HG02943 (cell line): ENCODE measurements around the gene FOSB.

ENCODE experiments used
- ATAC-seq: cut with Tn5 transposase; IDR thresholded peaks from one replicate; pipeline ENCODE4 v1.9.1; 2021; ENCODE audit warnings: mild to moderate bottlenecking, low read depth, moderate library complexity; ENCODE audit not compliant: unreplicated experiment

Gene FOSB

DNA sequence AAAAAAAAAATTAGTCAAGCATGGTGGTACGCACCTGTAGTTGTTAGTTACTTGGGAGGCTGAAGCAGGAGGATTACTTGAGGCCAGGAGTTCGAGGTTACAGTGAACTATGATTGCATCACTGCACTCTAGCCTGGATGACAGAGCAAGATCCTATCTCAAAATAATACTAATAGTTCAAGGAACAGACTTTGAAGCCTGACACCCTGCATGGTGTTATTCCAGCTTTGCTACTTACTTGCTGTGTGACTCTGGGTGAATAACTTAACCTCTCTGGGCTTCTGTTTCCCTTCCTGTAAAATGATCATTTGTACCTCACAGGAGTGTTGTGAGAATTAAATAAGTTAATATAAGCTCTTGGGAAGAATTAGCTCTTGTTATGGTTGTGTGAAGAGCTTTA, 3.5 kb upstream of the FOSB start:
- no peak for ATAC-seq

DNA sequence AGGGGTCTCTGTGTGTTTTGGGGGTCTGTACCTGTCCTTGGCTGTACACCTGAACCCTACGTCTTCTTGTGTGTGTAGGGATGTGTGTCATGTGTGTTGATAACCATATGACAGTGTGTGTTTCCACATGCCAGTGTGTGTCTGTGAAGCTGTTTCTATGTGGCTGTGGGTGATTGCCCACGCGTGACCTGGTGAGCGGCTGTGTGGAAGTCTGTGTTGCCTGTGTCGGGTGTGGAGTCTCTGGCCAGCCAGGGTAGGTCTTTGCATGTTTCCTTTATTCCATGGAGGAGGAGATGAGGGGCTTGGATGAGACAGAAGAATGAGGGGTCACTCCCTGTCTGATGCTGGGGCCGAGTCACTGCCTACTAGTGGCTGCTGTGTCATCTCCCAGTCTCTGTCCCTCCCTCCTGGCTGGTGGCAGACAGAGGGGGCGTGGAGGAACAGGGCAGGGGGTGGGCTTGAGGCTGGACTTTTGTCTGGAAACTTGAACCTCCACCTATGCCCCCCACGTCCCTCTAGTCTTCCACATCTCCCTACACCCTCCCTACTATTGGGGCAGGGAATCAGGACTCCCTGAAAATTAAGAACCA, 2.8 kb upstream of the FOSB start:
- ATAC-seq: no peak

DNA sequence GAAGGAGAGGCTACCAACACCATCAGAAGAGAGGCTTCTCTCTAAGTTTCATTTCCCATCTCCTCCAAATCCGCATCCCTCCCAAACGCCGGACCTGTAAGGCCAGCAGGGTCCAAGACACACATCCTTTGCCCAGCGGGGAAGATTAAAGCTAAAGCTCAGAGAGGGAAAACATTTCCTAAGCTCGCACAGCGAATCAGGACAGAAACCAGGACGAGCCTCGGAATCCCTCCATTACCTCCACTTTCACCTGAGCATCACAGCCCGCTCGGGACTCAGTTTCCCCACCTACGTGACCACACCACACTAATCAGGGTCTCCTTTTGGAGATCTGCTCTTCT, 711 bp upstream of the FOSB start:
- no peak for ATAC-seq

DNA sequence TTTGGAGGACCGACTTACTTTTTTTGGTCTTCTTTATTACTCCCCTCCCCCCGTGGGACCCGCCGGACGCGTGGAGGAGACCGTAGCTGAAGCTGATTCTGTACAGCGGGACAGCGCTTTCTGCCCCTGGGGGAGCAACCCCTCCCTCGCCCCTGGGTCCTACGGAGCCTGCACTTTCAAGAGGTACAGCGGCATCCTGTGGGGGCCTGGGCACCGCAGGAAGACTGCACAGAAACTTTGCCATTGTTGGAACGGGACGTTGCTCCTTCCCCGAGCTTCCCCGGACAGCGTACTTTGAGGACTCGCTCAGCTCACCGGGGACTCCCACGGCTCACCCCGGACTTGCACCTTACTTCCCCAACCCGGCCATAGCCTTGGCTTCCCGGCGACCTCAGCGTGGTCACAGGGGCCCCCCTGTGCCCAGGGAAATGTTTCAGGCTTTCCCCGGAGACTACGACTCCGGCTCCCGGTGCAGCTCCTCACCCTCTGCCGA, 409 bp downstream of the FOSB start:
- peak; percentile 1 for ATAC-seq

DNA sequence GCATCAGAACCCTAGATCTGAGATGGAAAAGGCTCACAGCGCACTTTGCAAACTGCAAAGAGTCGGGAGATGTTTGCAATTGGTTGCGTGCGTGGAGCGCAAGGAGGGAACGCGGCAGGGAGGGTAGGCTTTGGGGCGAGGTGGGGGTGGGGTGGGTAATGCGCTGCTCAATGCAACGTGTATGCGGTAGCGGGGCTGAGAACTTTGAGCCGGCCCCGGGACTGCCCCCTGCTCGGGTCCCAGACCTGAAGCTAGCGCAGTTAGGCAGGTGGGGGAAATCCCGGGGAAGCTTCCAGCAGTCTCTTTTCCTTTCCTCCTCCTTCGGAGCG, 971 bp downstream of the FOSB start:
- ATAC-seq: peak; percentile 16

DNA sequence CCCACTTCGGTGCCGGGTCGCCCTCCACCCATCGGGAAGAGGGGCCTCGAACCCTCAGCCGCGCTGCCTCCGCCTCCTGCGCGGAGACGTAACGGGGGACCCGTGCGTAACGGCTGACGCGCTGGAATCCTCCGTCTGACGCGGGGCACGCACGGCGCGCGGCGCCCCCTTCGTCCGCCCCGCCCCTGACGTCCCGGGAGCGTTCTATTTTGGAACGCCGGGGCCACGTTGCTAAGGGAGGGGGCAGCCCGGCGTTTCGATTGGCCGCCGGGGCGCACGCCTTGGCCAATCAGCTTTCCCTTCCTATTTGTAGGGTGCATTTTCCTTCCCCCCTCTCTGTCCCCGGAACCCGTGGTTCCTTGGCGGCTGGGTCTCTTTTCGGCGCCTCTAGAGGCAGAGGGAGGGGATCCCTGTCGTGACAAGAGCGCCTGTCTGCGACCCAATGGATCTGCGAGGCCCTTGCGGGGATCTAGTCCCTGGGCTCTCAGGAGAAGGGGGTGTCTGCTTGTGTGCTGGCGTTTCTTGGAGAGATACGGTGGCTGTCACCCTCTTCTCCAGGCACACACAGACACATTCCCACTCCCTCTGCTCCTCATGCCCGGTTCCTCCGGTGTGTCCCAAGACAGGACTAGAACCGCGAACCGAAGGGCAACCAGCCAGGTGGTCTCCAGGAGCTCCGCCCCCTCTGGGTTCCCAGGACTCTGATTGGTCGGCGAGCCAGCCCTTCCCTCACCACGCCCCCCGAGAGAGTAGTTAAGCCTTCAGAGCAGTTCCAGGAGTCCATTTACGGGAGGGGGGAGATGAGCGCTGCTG, 1.5 kb downstream of the FOSB start:
- ATAC-seq: peak; percentile 53

DNA sequence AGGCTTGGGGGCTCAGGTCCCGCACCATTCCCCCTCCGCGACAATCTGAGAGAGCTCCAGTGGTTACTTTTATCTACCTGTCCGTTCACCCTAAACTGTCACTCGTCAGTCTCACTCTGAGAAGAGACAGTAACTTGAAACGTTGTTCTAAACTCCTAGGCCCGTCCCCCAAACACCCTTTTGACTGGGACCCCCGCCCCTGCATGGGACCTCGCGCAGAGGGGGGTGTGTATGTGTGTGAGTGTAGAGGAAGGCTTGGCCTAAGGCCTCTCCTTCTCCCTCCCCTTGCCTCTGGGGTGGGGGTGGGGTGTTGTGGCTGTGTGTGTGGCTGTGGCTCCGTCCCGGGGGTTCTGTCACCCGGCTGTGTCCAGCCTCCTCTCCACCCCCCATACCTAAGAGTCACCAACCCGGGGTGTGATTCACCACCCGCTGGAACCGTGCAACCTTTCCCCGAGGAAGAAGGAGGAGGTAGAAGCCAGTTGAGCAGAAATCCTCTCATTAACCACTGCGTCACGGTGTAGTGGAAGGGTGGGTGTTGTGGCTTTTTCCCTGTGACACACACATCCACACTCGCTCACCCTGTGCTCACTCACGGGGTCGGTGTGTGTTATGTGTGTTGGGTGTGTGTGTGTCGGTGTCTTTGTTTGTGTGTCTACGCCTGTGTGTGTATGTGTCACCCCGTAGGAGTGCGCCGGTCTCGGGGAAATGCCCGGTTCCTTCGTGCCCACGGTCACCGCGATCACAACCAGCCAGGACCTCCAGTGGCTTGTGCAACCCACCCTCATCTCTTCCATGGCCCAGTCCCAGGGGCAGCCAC, 2.4 kb downstream of the FOSB start:
- ATAC-seq: no peak

DNA sequence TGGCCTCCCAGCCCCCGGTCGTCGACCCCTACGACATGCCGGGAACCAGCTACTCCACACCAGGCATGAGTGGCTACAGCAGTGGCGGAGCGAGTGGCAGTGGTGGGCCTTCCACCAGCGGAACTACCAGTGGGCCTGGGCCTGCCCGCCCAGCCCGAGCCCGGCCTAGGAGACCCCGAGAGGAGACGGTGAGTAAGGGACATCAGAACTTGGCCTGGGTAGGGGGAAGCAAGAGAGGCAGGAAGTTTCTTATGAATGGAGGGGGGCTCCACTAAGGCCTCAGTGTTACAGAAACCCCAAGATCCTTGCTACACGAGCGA, 2.9 kb downstream of the FOSB start:
- no peak for ATAC-seq

DNA sequence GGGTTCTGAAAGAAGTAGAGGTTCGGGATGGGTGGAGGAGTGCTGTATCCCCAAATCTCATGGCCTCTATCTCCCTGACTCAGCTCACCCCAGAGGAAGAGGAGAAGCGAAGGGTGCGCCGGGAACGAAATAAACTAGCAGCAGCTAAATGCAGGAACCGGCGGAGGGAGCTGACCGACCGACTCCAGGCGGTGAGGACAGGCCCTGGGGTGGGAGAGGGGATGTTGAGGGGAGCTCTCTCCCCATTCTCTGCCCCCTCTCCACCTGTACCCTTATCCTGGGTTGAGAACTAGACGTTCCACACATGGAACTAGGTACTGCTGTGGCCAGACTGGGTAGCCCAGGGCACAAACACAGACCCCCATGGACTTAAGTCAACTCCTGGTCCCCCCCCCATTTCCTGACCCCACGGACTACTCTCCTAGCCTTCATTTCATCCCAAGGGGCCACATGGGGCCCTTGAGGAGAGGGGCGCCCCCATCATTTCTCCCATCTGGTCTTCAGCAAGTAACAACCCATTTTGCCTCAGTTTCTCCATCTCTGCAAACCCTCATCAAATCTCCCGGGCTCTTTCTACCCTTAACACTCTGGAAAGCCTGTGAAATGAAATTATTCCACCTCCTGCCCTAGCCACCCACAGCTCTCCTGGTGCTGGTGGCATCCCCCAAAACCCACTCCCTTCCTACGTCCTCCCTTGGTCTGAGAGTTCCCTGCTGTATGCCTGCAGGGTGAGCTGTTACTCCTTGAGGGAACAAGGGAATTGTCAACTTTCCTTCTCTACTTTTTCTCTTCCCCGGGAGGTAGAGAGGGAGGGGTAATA, 3.5 kb downstream of the FOSB start:
- no peak for ATAC-seq

DNA sequence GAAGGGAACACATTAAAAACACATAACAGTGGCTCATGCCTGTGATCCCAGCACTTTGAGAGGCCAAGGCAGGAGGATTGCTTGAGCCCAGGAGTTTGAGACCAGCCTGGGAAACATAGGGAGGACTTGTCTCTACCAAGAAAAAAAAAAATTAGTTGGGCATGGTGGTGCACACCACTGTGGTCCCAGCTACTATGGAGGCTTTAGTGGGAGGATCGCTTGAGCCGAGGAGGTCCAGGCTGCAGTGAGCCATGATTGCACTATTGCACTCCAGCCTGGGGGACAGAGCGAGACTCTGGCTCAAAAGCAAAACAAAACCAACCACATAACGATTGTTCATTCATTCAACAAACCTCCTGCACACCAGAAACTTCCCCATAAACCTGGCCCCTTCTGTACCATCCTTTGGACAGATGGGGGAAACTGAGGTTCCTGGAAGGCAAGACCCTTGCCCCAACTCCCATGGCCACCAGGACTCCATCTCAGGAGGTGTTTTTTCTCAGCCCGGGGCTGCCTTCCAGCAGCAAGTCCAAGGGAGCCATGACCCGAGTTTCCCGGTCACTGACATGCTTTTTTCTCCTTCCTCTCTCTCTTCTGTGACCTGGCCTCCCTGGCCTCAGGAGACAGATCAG, 4.3 kb downstream of the FOSB start:
- no peak for ATAC-seq

DNA sequence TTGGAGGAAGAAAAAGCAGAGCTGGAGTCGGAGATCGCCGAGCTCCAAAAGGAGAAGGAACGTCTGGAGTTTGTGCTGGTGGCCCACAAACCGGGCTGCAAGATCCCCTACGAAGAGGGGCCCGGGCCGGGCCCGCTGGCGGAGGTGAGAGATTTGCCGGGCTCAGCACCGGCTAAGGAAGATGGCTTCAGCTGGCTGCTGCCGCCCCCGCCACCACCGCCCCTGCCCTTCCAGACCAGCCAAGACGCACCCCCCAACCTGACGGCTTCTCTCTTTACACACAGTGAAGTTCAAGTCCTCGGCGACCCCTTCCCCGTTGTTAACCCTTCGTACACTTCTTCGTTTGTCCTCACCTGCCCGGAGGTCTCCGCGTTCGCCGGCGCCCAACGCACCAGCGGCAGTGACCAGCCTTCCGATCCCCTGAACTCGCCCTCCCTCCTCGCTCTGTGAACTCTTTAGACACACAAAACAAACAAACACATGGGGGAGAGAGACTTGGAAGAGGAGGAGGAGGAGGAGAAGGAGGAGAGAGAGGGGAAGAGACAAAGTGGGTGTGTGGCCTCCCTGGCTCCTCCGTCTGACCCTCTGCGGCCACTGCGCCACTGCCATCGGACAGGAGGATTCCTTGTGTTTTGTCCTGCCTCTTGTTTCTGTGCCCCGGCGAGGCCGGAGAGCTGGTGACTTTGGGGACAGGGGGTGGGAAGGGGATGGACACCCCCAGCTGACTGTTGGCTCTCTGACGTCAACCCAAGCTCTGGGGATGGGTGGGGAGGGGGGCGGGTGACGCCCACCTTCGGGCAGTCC, 5.0 kb downstream of the FOSB start:
- ATAC-seq: no peak

DNA sequence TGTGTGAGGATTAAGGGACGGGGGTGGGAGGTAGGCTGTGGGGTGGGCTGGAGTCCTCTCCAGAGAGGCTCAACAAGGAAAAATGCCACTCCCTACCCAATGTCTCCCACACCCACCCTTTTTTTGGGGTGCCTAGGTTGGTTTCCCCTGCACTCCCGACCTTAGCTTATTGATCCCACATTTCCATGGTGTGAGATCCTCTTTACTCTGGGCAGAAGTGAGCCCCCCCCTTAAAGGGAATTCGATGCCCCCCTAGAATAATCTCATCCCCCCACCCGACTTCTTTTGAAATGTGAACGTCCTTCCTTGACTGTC, 5.5 kb downstream of the FOSB start:
- no peak for ATAC-seq

DNA sequence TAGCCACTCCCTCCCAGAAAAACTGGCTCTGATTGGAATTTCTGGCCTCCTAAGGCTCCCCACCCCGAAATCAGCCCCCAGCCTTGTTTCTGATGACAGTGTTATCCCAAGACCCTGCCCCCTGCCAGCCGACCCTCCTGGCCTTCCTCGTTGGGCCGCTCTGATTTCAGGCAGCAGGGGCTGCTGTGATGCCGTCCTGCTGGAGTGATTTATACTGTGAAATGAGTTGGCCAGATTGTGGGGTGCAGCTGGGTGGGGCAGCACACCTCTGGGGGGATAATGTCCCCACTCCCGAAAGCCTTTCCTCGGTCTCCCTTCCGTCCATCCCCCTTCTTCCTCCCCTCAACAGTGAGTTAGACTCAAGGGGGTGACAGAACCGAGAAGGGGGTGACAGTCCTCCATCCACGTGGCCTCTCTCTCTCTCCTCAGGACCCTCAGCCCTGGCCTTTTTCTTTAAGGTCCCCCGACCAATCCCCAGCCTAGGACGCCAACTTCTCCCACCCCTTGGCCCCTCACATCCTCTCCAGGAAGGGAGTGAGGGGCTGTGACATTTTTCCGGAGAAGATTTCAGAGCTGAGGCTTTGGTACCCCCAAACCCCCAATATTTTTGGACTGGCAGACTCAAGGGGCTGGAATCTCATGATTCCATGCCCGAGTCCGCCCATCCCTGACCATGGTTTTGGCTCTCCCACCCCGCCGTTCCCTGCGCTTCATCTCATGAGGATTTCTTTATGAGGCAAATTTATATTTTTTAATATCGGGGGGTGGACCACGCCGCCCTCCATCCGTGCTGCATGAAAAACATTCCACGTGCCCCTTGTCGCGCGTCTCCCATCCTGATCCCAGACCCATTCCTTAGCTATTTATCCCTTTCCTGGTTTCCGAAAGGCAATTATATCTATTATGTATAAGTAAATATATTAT, 6.1 kb downstream of the FOSB start:
- ATAC-seq: no peak

DNA sequence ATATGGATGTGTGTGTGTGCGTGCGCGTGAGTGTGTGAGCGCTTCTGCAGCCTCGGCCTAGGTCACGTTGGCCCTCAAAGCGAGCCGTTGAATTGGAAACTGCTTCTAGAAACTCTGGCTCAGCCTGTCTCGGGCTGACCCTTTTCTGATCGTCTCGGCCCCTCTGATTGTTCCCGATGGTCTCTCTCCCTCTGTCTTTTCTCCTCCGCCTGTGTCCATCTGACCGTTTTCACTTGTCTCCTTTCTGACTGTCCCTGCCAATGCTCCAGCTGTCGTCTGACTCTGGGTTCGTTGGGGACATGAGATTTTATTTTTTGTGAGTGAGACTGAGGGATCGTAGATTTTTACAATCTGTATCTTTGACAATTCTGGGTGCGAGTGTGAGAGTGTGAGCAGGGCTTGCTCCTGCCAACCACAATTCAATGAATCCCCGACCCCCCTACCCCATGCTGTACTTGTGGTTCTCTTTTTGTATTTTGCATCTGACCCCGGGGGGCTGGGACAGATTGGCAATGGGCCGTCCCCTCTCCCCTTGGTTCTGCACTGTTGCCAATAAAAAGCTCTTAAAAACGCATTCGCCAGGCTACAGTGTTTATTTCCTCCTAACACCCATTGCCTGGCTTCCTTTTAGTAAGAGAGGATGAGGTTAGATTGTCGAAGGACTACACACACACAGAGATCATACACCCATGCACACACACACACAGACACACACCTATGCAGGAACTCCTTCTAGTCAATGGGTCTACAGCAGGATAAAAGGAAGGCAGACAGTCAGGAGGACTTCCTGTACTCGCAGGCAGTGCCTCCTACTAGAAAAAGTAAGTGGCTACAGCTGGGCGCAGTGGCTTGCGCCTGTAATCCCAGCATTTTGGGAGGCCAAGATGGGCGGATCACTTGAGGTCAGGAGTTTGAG, 7.1 kb downstream of the FOSB start:
- no peak for ATAC-seq

DNA sequence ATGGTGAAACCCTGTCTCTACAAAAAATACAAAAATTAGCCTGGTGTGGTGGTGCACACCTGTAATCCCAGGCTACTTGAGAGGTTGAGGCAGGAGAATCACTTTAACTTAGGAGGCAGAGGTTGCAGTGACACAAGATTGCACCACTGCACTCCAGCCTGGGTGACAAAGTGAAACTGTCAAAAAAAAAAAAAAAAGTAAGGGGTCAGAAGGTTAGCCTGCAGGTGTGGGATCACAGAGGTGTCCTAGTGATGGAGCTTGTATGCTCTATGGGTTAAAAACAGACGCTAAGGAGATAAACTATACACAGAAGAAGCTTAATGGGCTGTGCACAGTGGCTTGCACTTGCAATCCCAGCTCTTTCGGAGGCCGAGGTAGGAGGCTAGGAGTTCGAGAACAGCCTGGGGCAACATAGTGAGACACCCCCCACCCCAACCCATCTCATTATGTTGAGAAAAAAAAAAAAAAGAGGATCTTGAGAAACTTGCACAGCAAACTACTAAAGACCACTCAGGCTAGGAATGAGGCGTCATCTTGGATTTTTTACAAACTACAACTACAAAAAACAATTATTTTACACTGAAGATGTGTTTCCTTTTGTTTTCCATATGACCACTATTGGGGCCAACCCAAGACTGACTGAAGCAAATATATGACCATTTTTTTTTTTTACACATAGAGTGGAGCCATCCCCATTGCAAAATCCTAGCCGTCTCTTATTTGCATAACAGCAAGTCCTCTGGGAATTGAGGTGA, 7.9 kb downstream of the FOSB start:
- ATAC-seq: no peak

DNA sequence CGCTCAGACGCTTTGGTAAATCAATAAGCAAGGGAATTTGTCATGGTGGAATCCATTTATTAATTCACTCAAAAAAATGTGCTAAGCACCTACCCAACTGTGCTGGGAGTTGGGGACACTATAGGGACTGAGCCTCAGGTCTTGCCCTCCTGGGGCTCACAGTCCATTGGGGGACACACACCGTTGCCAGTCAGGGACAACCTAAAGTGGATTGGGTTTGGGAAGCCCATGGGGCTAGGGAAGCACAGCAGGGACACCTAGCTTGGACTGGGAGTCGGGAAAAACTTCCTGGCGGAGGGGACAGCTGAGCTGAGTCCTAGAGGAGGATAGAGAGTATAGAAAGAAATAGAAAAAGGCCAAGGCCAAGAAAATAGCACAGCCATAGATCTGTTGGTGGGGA, 8.5 kb downstream of the FOSB start:
- ATAC-seq: no peak

DNA sequence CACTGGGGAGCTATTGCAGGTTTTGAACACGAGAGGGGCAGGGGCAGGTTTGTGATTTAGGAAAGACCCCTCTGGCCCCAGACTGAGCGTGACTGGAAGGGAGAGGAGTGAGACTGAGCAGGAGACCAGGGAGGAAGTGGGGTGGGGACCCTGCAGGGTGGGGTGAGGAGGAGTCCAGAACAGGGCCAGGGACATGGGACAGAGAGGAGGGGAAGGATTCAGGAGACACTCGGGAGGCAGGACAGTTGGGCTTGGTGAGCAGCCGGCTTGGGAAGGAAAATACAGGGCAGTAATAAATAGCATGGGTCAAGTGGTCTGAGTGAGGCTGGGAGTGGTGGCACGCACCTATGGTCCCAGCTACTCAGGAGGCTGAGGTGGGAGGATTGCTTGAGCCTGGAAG, 9.4 kb downstream of the FOSB start:
- ATAC-seq: no peak
